ENCODE measurements around the gene LHPP. TPM values are rescaled to one million over a fixed set of nuclear protein-coding genes. Genes with fewer than 3 reads are reported as not detected.

LHPP gene
- total and polyA plus RNA-seq, 10 of the 15 experiments (the other 5 are each of a cell fraction or from before 2014, with no cell fraction given): 0.79 to 9.8 (median 6.7) TPM

- SMC1A ChIA-PET (ENCODE audit: uncharacterized antibody, unreplicated experiment): interaction anchor here (0.9 to 2.3 kb wide), 2 partner anchors 30 to 60 kb away, joined by 4 to 5 read pairs; no protein-coding TSS in a partner anchor
- in situ Hi-C loops (cut with MboI) (no loop called here), intact Hi-C loops (cut with micrococcal nuclease; ENCODE audit: unreplicated experiment) (no loop called here)
- TF ChIP-seq NFYB (IDR thresholded peaks at IDR 0.05; ENCODE audit: insufficient read depth, low read depth, low read length): no peak
- TF ChIP-seq RAD21 (IDR thresholded peaks at IDR 0.05; ENCODE audit: insufficient read depth, low read depth, low read length): 0 out of 2 replicates have a peak, but pooled peaks have one; percentile 7
- TF ChIP-seq IRF4 (IDR thresholded peaks at IDR 0.05; ENCODE audit: low read depth, low read length): no peak
- CTCF ChIA-PET: interaction anchor here (2.1 kb wide), 1 partner anchor 105 kb away, joined by 7 read pairs; no protein-coding TSS in a partner anchor
- Histone ChIP-seq H3K9me3 (replicated peaks; ENCODE audit: control insufficient read depth, insufficient read depth, low read length) (peaks cover 4% of the 10 kb centered on the region; the same call in 1 of the 3 replicates), H3K27ac (ENCODE audit: control insufficient read depth, insufficient read depth) (no peak overlapping the region), H2AFZ (ENCODE audit: control insufficient read depth, low read depth, low read length) (no peak overlapping the region), H4K20me1 (ENCODE audit: control insufficient read depth, insufficient read depth) (no peaks in the 10 kb centered on the region; the same call in 1 of the 2 replicates), H3K4me2 (ENCODE audit: control insufficient read depth, insufficient read depth) (no peak overlapping the region), H3K4me3 (no peak overlapping the region), H3K9ac (ENCODE audit: control insufficient read depth, insufficient read depth, low read length) (no peak overlapping the region), H3K79me2 (ENCODE audit: control insufficient read depth, insufficient read depth, low read length) (no peaks in the 10 kb centered on the region), H3K4me1 (ENCODE audit: control insufficient read depth, insufficient read depth, low read length) (peaks cover 16% of the 10 kb centered on the region), H3K27me3 (replicated peaks in 1 of 2; ENCODE audit: control insufficient read depth in 2 of 2, insufficient read depth in 2 of 2, low read length in 1 of 2) (no peaks in the 10 kb centered on the region), H3K36me3 (ENCODE audit: control insufficient read depth in 2 of 2, insufficient read depth in 2 of 2, low read length in 1 of 2) (peaks cover 0 to 10% of the 10 kb centered on the region in 2 experiments; a peak in 2 of 4 replicates)
- RAD21 ChIA-PET (ENCODE audit: unreplicated experiment): interaction anchor here (1.6 kb wide), 1 partner anchor 17 kb away, joined by 3 read pairs; no protein-coding TSS in a partner anchor
- FAIRE-seq: no peak
- POLR2A ChIA-PET: no interaction called here
- ATAC-seq: peak; percentile 45
- no peak for DNase-seq (ENCODE audit: low read depth, low spot score)
- BruUV-seq (replicated peaks): no TSS peak
- WGBS (ENCODE audit: insufficient coverage, insufficient replicate concordance, low lambda C conversion rate, missing lambda C conversion rate): 75% methylated on average over 19 of the region's 19 CpGs
Observed at GRCh38 chr10:124636271-124636995, 174.8 kb downstream of the LHPP start.

GRCh38 chr10:124637091-124637700 lies 175.6 kb downstream of the LHPP start:
- Histone ChIP-seq H3K27ac (ENCODE audit: control insufficient read depth, insufficient read depth) (no peak overlapping the region), H3K4me3 (no peak overlapping the region), H3K36me3 (ENCODE audit: control insufficient read depth in 2 of 2, insufficient read depth in 2 of 2, low read length in 1 of 2) (peaks cover 0 to 11% of the 10 kb centered on the region in 2 experiments; a peak in 2 of 4 replicates), H4K20me1 (ENCODE audit: control insufficient read depth, insufficient read depth) (no peaks in the 10 kb centered on the region; the same call in 1 of the 2 replicates), H3K79me2 (ENCODE audit: control insufficient read depth, insufficient read depth, low read length) (no peaks in the 10 kb centered on the region; the same call in 1 of the 2 replicates), H3K4me2 (ENCODE audit: control insufficient read depth, insufficient read depth) (no peak overlapping the region), H3K9ac (ENCODE audit: control insufficient read depth, insufficient read depth, low read length) (no peak overlapping the region), H2AFZ (ENCODE audit: control insufficient read depth, low read depth, low read length) (no peak overlapping the region), H3K27me3 (replicated peaks in 1 of 2; ENCODE audit: control insufficient read depth in 2 of 2, insufficient read depth in 2 of 2, low read length in 1 of 2) (no peaks in the 10 kb centered on the region), H3K4me1 (ENCODE audit: control insufficient read depth, insufficient read depth, low read length) (peaks cover 24% of the 10 kb centered on the region), H3K9me3 (replicated peaks; ENCODE audit: control insufficient read depth, insufficient read depth, low read length) (peaks cover 4% of the 10 kb centered on the region; the same call in 1 of the 3 replicates)
- intact Hi-C loops (cut with micrococcal nuclease; ENCODE audit: unreplicated experiment) (no loop called here), in situ Hi-C loops (cut with MboI) (no loop called here)
- CTCF ChIA-PET: interaction anchor here (2.1 kb wide), 1 partner anchor 104 kb away, joined by 7 read pairs; no protein-coding TSS in a partner anchor
- SMC1A ChIA-PET (ENCODE audit: uncharacterized antibody, unreplicated experiment): interaction anchor here (0.9 to 2.3 kb wide), 2 partner anchors 29 to 59 kb away, joined by 4 to 5 read pairs; no protein-coding TSS in a partner anchor
- ATAC-seq: no peak
- 91% methylated on average over 14 of the region's 14 CpGs for WGBS (ENCODE audit: insufficient coverage, insufficient replicate concordance, low lambda C conversion rate, missing lambda C conversion rate)
- RAD21 ChIA-PET (ENCODE audit: unreplicated experiment): interaction anchor here (0.9 to 1.6 kb wide), 2 partner anchors 18 to 104 kb away, joined by 3 read pairs; no protein-coding TSS in a partner anchor
- no peak for FAIRE-seq
- POLR2A ChIA-PET: no interaction called here
- BruUV-seq (replicated peaks): no TSS peak
- DNase-seq (ENCODE audit: low read depth, low spot score): no peak
- no peak for TF ChIP-seq MEF2A (IDR thresholded peaks at IDR 0.05; ENCODE audit: insufficient read depth, low read depth, low read length)
- TF ChIP-seq HCFC1 (IDR thresholded peaks at IDR 0.05; ENCODE audit: low read length): no peak
- TF ChIP-seq SPI1 (IDR thresholded peaks at IDR 0.05; ENCODE audit: borderline replicate concordance, insufficient read depth, low read depth, low read length): no peak
- TF ChIP-seq POU2F2 (IDR thresholded peaks at IDR 0.05; ENCODE audit: borderline replicate concordance, low read depth, low read length): no peak
- no peak for TF ChIP-seq KDM1A (IDR thresholded peaks at IDR 0.05; ENCODE audit: borderline replicate concordance)
- TF ChIP-seq DPF2 (IDR thresholded peaks at IDR 0.05): no peak
- TF ChIP-seq CHD2 (IDR thresholded peaks at IDR 0.05; ENCODE audit: borderline replicate concordance, low read depth, low read length): no peak
- TF ChIP-seq PML (IDR thresholded peaks at IDR 0.05; ENCODE audit: low read length): no peak
- no peak for TF ChIP-seq ZNF622 (IDR thresholded peaks at IDR 0.05)
- no peak for TF ChIP-seq IRF5 (IDR thresholded peaks at IDR 0.05; ENCODE audit: borderline replicate concordance)
- no peak for TF ChIP-seq POLR2AphosphoS2 (IDR thresholded peaks at IDR 0.05; ENCODE audit: low read depth, low read length)
